ENCODE data around the gene HOXD10.

DNA sequence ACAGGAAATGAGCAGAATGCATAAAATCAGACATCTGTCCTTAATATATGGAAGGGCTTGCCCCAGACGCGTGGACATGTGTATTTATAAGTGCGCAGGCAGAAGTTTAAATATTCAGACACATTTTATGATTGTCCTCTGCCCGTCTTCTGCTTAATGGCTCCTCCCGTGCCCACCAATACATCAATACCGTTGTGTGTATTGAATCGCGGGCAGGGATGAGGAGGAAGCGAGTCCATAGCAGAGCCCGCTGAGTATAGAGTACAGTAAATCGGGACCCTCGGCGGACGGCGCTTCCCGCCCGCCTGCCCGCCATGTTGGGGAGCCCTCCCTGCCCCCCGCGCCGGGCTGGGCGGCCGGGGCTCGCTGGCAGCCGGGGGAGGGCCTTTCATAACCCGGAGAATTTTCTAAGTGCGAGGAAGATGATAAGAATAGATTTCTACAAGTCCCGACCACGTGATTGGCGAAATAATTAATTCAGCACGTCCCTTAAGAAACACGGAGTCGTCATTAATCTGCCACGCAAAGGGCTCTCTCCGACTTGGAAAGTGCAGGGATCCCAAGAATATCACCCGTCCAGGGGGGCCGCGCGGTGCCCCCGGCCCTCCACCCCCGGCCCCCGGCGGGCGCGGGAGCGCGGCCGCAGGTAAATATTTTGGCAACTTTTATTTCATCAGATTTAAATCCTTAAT lies 40.4 kb downstream of the HOXD10 start, which contains the start of gene HOXD3:
- TF ChIP-seq ARNTL (CRISPR knock-in tag; IDR thresholded peaks at IDR 0.05; ENCODE audit: borderline replicate concordance, low read depth) (no peak), RARB (CRISPR knock-in tag; IDR thresholded peaks at IDR 0.05) (no peak), OSR1 (CRISPR knock-in tag; IDR thresholded peaks at IDR 0.05) (no peak), CREB5 (CRISPR knock-in tag; IDR thresholded peaks at IDR 0.05; ENCODE audit: low read depth) (no peak), ZFP30 (CRISPR knock-in tag; IDR thresholded peaks at IDR 0.05) (no peak), TSHZ2 (CRISPR knock-in tag; IDR thresholded peaks at IDR 0.05) (no peak), BACH2 (CRISPR knock-in tag; IDR thresholded peaks at IDR 0.05; ENCODE audit: borderline replicate concordance) (no peak), TCF4 (CRISPR knock-in tag; IDR thresholded peaks at IDR 0.05; ENCODE audit: borderline replicate concordance) (no peak), ZFP3 (CRISPR knock-in tag; IDR thresholded peaks at IDR 0.05) (no peak)
- TF ChIP-seq, protein P1, sequence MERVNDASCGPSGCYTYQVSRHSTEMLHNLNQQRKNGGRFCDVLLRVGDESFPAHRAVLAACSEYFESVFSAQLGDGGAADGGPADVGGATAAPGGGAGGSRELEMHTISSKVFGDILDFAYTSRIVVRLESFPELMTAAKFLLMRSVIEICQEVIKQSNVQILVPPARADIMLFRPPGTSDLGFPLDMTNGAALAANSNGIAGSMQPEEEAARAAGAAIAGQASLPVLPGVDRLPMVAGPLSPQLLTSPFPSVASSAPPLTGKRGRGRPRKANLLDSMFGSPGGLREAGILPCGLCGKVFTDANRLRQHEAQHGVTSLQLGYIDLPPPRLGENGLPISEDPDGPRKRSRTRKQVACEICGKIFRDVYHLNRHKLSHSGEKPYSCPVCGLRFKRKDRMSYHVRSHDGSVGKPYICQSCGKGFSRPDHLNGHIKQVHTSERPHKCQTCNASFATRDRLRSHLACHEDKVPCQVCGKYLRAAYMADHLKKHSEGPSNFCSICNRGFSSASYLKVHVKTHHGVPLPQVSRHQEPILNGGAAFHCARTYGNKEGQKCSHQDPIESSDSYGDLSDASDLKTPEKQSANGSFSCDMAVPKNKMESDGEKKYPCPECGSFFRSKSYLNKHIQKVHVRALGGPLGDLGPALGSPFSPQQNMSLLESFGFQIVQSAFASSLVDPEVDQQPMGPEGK (CRISPR knock-in tag; IDR thresholded peaks at IDR 0.05; ENCODE audit: borderline replicate concordance): no peak
- TF ChIP-seq, protein P2, sequence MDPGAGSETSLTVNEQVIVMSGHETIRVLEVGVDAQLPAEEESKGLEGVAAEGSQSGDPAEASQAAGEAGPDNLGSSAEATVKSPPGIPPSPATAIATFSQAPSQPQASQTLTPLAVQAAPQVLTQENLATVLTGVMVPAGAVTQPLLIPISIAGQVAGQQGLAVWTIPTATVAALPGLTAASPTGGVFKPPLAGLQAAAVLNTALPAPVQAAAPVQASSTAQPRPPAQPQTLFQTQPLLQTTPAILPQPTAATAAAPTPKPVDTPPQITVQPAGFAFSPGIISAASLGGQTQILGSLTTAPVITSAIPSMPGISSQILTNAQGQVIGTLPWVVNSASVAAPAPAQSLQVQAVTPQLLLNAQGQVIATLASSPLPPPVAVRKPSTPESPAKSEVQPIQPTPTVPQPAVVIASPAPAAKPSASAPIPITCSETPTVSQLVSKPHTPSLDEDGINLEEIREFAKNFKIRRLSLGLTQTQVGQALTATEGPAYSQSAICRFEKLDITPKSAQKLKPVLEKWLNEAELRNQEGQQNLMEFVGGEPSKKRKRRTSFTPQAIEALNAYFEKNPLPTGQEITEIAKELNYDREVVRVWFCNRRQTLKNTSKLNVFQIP (CRISPR knock-in tag; IDR thresholded peaks at IDR 0.05; ENCODE audit: borderline replicate concordance, low read depth): no peak
